Fibroblast of skin of abdomen (primary cell): ENCODE measurements around the gene PRKG1.

Source experiments
- DNase-seq: peaks from one replicate; pipeline ENCODE4 v3.0.0-alpha.2; 2013

The PRKG1 gene

DNA sequence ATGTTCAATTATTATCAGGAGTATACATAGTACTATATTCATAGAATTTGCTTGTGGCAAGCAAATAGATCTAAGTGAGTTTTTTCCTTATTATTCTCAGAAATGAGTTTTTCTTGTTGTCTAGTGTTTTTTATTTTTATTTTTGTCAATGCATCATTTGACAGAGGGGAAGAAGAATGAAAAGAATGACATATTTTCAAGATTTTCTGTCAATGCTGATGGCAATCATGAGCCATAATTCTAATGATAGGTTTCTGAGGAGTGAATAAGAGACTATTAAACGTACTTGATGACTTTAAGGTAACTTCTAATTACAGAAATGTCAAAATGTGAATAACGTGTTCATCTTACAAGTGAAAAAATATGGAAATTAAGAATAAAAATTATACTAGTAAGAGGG is 769.7 kb downstream of the PRKG1 start:
- DNase-seq = no peak

DNA sequence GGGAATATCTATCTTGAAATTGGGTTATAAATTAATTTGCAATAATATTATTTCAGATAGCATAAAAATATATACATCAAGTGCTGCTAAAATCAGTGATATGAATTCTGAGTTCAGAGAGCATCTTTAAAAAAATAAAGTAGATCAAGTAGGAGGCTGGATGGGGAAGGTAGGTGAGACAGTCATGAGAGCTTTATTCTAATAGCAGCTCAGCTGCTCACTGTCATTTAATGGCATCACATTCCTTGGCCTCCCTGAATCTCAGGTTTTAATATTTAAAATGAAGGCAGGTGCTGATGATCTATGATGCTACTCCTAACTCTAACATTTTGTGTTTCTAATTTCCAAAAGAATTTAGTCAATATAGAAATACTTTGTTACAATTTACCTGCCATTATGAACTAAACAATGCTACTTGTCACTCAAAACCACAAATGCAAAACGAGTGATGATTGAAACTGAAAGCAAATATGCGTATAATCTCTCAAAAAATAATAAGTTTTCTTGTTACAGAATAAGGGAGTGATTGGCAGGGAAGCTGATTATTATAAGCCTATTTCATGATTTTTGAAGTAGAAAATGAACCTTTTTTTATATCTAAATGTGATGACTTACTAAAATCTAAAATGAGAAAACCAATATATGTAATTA is 772.7 kb downstream of the PRKG1 start:
- DNase-seq = no peak

DNA sequence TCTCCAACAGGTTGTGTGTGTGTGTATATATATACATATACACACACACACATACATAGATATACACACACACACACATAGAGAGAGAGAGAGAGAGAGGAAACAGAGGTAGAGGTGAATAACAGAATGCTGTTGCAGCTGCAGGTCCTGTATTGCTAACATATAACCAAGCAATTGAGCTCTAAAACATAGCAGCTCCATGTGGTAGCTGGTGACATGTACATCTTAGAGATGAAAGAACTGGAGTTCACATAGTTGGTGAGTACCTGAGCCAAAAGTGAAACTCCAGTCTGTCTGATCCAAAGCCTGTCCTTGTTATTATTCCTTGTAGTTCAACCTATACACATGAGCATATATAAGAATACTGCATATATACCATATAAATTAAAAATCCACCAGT is 778.0 kb downstream of the PRKG1 start:
- no peak for DNase-seq

GRCh38 chr10:51857305-51857704 is 783.0 kb downstream of the PRKG1 start:
- no peak for DNase-seq

- peak; percentile 18 for DNase-seq
Observed at GRCh38 chr10:51860257-51860656, 786.0 kb downstream of the PRKG1 start.

DNA sequence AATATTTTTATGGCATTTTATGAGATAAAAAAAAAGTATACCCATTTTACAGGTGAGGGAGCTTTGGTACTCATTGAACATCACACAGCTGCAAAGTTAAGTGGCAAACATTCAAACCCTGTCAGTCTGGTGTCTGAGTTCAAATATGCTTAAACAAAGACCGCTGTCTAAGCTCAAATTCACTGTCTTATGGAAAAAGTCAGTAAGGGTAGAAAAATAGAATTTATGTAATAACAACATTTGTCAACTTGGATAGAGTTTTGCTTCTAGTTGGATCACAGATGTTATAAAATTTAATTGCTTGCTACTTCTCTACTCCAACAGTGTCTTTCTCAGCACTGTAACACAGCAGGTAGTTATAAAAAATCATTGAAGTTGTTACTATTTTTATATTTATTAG is 786.8 kb downstream of the PRKG1 start:
- no peak for DNase-seq

DNA sequence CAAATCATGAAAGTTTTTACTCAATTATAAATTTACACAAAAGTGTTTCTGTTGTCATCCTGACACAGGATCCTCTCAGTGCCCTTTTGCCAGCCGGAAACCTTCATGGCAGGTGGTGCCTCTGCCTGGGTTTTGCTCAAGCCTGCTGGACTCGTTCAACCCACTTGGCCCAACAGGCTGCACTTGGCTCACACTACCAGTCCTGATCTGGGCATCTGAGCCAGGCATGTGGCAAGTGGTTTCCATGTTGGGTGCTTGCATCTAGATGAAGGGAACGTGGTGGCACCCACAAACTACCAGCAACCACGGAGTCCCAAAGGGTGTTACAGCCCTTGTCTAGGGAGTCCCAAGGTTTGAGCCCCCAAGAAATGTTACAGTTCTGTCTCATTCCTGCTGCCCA is 787.4 kb downstream of the PRKG1 start:
- no peak for DNase-seq

- DNase-seq = no peak
Observed at GRCh38 chr10:51862149-51862548, 787.9 kb downstream of the PRKG1 start.

DNA sequence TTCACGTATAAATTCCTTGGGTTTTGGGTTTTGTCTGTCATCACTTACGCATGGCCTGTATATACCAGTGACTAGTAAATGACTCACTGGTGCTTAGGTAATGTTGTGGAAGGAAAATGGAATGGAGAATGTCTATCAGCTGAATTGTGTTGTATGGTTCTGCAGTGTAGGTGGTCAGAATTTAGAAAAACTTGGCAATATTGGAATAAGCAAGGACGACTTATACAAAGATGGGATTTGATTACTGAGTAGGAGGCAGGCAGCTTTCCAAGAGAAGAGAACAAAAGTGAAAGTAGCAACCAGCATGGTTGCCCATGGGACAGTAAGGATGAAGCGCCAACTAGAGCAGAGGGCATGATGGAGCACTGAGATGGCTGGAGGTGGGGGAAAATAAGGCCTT is 793.7 kb downstream of the PRKG1 start:
- peak; percentile 95 for DNase-seq

- DNase-seq = no peak
Observed at GRCh38 chr10:51874131-51874530, 799.8 kb downstream of the PRKG1 start.

DNA sequence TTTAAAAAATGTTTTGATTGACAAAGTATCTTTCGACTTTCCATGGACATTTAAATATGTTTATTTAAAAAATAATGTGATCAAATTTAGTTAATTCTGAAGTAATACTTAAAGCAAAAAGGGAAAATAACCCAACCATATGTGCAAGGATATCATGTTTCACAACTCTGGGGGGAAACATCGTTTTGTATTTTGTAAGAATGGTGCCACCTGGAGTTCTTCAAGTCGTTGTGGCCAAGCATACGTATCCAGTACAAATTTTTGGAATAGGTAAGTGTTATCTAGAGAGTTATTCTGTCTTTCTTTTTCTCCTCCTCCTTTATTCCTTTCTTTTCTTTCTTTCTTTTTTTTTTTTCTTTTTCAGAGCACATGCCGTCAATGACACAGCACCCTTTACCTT is 801.3 kb downstream of the PRKG1 start:
- DNase-seq = no peak

DNA sequence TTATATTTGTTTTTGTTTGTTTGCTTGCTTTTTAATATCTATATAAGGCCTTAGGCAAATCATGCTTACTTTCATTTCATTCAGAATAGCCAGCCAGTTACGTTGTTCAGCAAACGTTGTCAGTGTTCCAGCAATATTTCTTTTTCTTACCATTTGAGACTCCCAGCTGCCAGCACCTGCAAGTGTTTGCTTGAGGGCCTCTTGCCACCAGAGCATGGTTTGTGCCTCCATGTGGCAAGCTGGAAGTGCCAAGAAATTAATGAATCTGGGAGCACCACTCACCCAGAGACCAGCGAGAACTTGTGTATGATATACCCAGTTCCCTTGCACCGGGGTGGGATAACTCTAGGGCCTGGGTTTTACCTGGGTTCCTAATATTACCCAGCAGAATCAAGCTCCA is 802.2 kb downstream of the PRKG1 start:
- DNase-seq = no peak

DNA sequence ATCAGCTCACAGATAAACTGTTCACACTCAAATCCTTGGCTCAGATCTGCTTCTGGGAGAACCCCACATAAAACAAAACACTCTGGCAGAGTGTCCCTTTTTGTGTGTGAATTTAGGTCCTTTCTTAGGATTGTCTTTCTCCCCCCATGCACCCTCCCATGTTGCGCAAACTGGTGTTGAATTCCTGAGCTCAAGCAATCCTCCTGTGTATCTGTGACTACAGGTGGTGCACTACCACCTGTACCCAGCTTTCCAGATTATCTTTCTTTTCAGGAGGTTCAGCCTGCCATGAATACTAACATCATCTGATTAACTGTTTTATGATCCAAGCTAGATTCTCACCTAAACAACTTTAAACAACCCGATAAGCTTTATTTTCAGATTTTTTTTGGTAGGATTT is 802.7 kb downstream of the PRKG1 start:
- no peak for DNase-seq

DNA sequence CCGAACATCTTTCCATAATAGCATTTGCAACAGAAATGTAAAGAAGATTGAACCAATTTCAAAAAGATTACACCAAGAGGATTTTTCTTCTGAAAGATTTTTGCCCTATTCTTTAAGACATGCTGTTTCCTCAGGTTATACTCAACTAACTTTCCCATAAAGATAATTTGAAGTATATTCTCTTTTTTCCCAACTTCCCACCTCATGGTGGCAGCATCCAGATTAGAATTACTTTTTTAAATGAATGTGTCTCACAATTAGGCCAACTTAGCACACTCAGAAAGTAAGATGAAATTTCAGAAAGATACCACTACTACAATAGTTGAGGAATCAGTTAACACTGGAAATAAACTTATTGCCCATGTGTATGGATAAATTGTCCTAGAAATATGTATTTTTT is 803.3 kb downstream of the PRKG1 start:
- DNase-seq = no peak

DNA sequence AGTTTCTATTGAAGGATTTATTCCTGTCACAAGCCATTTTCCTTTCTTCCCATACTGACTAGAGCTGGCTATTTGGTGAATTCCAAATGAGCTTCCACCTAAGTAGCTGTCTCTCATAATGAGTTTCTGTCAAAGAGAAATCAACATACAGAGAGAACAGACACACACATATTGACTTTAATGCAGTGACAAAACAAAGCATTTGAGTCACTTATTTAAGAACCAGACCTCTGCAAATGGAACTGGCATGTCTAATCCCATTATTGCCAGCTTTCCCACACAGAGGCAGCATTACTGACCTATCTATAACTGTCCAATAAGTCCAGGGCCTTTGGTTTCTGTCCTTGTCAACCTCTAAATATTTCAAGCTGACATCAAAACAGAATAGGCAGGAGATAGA is 804.4 kb downstream of the PRKG1 start:
- no peak for DNase-seq

GRCh38 chr10:51879238-51879637 is 805.0 kb downstream of the PRKG1 start:
- DNase-seq = peak; percentile 99

DNA sequence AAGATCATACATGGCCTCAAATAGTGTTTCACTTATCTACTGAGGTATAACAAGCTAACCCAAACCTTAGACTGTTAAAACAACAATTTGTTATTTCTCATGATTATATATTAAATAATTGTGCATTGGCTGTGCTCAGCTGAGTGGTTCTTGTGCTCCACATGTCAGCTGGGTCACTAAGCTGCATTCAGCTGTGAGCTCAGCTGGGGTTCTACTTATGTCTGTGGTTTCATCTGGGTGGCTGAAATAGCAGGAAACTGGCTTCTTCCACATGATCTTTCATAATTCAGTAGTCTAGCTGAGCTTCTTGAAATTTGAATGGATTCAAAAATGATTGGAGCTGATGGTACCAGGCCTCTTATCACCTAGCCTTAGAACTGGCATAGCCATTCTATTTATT is 806.9 kb downstream of the PRKG1 start:
- DNase-seq = no peak

DNA sequence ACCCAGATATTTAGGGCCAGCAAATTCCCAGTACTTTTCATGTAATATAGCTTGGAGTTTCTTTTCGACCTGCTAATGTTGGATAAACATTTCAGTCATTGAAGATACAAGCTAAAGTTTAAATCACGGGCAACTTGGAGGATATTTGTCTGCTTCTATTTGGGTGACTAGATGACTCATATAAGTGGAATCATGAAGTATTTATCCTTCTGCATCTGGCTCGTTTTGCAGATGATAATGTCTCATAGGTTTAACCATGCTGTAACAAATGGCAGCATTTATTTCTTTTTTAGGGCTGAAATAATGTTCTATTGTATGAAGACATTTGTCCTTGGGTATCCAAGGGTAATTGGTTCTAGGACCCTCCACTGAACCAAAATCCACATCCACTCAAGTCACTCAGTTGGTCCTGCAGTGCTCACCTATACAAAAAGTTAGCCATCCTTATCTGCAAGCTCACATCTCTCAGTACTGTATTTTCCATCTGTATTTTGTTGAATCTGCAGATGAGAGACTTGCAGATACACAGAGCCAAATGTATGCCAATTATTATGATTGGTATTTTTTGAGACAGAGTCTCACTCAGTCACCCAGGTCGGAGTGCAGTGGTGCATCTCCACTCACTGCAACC is 812.3 kb downstream of the PRKG1 start:
- DNase-seq = peak; percentile 74

DNA sequence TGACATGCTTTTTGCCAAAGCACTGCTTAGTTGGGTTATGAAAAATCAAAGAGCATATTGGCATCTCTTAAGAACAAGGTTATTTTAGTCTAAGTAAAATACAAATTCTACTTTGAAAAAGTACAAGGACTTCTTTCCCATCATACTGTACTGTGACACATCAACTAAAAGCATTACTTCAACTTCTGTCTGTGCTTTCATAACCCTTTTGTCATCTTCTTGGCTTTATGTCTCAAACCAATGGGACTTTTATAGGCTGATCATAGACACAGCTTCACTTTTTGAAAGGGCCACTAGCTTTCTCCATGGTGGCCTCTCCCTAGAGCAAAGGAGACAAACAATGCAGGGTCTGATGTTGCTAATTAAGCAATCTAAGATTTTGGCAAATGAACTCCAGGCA is 814.0 kb downstream of the PRKG1 start:
- no peak for DNase-seq

DNA sequence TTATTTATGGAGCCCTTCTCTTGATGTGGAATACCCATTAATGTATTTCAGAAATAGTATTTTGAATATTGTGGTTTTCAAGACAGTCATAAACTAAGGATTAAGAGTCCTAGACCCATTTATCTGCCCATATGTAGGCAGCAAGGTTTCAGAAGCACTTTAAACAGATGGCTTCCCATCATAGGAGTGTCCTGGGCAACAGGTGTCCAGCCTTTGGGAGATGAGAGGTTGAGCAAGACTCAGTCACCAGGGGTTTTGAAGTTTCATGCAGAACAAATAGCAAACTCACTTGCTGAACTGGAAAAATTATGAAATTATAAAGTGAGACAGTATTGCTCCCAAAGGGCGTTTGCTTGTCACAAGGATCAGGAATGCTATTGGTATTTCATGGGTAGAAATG is 818.0 kb downstream of the PRKG1 start:
- no peak for DNase-seq

DNA sequence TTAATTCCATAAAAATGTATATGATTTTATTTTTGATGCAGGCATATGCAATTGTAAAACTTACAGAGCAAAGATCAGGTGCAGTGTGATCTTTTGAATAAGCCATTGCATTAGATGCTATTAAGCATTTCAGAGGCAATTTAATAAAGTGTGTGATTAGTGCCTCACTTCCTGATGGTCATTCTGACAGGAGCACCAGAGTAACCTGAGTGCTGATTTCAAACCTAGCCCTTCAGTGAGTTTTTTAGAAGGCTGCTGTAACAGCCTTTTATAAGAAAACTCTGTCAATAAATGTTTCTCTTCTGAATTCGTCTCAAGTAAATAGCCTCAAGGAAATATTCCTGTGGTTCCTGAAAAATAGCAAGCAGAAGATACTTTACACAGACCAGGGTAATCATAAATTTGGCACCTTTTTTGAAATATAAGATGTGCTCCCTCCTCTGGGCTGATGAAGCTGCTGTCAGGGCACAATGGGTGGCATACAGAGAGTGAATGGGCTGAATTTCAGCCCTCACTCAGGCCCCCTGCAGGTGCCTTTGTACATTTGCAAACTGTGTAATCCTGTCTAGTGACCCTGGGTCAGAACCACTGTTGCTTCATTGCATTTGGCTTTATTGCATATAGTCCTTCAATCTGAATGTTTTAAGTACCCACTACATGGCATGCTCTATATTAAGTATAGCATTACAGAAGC is 818.8 kb downstream of the PRKG1 start:
- no peak for DNase-seq

GRCh38 chr10:51894771-51895578 is 820.7 kb downstream of the PRKG1 start:
- DNase-seq = peak; percentile 60

DNA sequence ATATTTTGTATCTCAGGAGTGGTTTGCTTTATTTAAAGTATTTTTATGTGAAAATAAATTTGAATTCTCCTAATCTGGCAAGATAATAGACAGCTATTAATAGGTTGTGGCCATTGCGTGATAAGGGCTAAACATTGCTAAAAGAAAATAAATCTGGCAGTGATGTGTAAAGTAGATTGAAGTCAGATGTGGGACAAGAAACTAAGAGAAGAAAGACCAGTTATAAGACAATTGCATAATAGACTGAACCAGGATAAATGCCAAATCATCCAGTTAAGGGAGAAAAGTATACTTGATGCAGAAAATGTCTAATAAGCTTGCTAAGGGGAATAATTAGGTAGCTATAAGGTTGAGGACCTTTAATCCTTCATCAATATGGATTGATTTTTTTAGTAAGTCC is 822.6 kb downstream of the PRKG1 start:
- peak; percentile 93 for DNase-seq
